Right lobe of liver (tissue), 6 donors: ENCODE measurements around the gene DBX1. TPM values are rescaled to one million over a fixed set of nuclear protein-coding genes. Genes with fewer than 3 reads are reported as not detected.

Experiments used
- ATAC-seq, 4 donors: fragments of 200-7000 bp; cut with Tn5 transposase; one replicate each; pipeline ENCODE4 v1.9.1; 2020; ENCODE audit warnings: mild to moderate bottlenecking in 4 of 4, moderate library complexity in 4 of 4
- DNase-seq, 3 donors: peaks; one replicate each; pipeline ENCODE4 v3.0.0-alpha.2; 2020
- H3K27ac ChIP-seq, 3 donors: fragments of 200-600 bp; one replicate each; pipeline ENCODE4 v1.8.0; 2022
- H3K27me3 ChIP-seq, 2 donors: fragments of 200-600 bp; one replicate each; pipeline ENCODE4 v1.8.0; 2022
- H3K36me3 ChIP-seq, 4 donors: fragments of 200-600 bp; sonication (generic) in 1 of 4; one replicate each; pipeline versions ENCODE4 v1.5.1 to v1.8.0; 2017 to 2022; ENCODE audit warnings: control low read depth in 1 of 4
- H3K4me1 ChIP-seq, 4 donors: fragments of 200-600 bp; sonication (generic) in 1 of 4; one replicate each; pipeline versions ENCODE4 v1.5.1 to v1.8.0; 2017 to 2022; ENCODE audit warnings: control low read depth in 1 of 4
- H3K4me3 ChIP-seq, 3 donors: fragments of 200-600 bp; one replicate each; pipeline ENCODE4 v1.8.0; 2022
- H3K9me3 ChIP-seq, 4 donors: fragments of 200-600 bp; sonication (generic) in 1 of 4; one replicate each; pipeline versions ENCODE4 v1.5.1 to v1.8.0; 2017 to 2022; ENCODE audit warnings: control low read depth in 1 of 4
- POLR2A ChIP-seq: fragments of 450-650 bp; IDR thresholded peaks from one replicate; pipeline ENCODE4 v1.6.1; 2017; ENCODE audit warnings: antibody characterized with exemption, mild to moderate bottlenecking
- WGBS: methylation state at CpG from one replicate; pipeline ENCODE4 v1.1.6; 2018; ENCODE audit warnings: low coverage, low lambda C conversion rate; ENCODE audit not compliant: insufficient coverage; ENCODE audit errors: missing lambda C conversion rate; 5-methylcytosine and 5-hydroxymethylcytosine counted together
- intact Hi-C, 2 donors: fragments of 100-400 bp; cut with DNase I; formaldehyde crosslinking; loops; one replicate each; pipeline versions ENCODE4 v1.11.2 to v1.14.1; 2022
- total RNA-seq, 6 experiments: library from RNA; depleted of rRNA in 2 of 6; stranded (reverse); fragments of >200 nt in 2 of 6; fragmentation: NEBNext Ultra II Directional in 3 of 6; extraction: Animal tissue kit (Norgen Biotek cat#: 25700) in 3 of 6; gene quantifications; one replicate each; pipeline versions ENCODE4 v1.1.0 to v1.2.4, GENCODE V29; 2016 to 2023
- TF ChIP-seq, protein P1 (sequence below), 4 donors: fragments of 200-600 bp in 3 of 4; fragments of 450-650 bp in 1 of 4; IDR thresholded peaks; one replicate each; pipeline versions ENCODE4 v1.5.1 to v1.8.0; 2016 to 2022; ENCODE audit warnings: antibody characterized with exemption in 4 of 4, mild to moderate bottlenecking in 2 of 4
- donor health status: DM: no; HTN: yes; CAD: no.
- donor health status: DM: no; HTN: no; CAD: no.
- donor health status: DM: no; HTN: no; CAD: no.
- donor health status: DM: no; HTN: yes; CAD: no.
- donor health status: DM: no; HTN: yes; CAD: no.

Gene DBX1
- total RNA-seq, 6 experiments from 2014 or later, result not detected

DNA sequence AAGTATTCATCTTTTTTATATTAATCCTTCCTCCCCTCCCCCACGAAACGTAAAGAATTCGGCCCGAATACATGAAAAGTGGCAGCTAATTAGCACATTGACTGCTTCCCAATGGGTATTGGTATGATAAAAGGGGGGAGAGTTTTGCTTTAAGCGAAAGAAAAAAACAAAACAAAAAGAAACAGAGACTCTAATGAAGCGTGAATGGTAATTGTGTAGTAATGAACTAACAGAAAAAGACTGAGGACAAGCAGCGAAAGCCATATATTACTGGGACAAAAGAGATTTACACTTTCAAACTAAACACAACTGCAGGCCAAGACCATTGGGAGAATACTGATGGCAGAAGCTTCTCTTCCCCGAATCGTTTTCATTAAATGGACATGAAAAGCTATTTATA lies 2.5 kb downstream of the DBX1 start:
- ATAC-seq, result no peak
- Histone ChIP-seq H3K27ac (no peak overlapping the region), H3K36me3 (no peaks in the 10 kb centered on the region), H3K4me1 (peaks cover 0 to 8% (median 3%) of the 10 kb centered on the region in 4 donors), H3K4me3 (no peak overlapping the region), H3K27me3 (peaks cover 13 to 54% of the 10 kb centered on the region in 2 donors), H3K9me3 (no peaks in the 10 kb centered on the region)
- DNase-seq, result no peak
- TF ChIP-seq, protein P1, sequence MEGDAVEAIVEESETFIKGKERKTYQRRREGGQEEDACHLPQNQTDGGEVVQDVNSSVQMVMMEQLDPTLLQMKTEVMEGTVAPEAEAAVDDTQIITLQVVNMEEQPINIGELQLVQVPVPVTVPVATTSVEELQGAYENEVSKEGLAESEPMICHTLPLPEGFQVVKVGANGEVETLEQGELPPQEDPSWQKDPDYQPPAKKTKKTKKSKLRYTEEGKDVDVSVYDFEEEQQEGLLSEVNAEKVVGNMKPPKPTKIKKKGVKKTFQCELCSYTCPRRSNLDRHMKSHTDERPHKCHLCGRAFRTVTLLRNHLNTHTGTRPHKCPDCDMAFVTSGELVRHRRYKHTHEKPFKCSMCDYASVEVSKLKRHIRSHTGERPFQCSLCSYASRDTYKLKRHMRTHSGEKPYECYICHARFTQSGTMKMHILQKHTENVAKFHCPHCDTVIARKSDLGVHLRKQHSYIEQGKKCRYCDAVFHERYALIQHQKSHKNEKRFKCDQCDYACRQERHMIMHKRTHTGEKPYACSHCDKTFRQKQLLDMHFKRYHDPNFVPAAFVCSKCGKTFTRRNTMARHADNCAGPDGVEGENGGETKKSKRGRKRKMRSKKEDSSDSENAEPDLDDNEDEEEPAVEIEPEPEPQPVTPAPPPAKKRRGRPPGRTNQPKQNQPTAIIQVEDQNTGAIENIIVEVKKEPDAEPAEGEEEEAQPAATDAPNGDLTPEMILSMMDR (IDR thresholded peaks at IDR 0.05), result no peak
- TF ChIP-seq POLR2A, result no peak
- intact Hi-C loops, result no loop called here
- 5% methylated on average over 9 of the region's 9 CpGs for WGBS

DNA sequence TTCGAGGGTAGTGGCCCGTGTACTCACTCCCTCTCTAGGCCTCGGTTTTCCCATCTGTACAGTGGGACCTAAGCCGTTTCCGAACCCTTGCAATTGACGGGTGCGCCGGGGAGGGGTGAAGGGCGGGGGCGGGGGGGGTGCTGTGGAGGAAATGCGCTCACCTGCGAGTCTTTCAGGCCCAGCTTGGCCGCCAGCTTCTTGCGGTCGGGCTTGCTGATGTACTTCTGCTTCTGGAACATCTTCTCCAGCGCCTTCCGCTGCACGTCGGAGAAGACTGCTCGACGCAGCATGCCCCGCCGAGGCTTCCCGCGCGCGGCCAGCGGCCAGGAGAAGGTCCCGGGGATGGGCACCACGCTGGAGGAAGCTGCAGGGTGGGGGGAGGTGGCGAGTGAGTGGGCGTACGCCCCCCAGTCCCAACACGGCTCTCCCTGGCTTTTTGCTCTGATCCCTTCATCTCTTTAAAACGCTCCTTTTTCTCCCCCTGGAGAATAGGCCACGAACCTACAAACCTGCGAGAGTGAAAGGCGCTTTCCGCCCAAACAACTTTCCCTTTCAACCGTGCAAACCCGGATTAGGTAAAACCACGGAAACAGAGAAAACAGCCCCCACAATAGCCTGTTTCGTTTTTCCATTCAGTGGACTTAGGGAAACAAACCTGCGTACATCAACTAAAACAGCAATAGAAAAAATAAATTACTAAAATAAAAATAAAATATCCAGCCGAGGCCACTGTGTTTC lies 3.2 kb downstream of the DBX1 start:
- Histone ChIP-seq H3K27ac (no peak overlapping the region), H3K36me3 (no peaks in the 10 kb centered on the region), H3K4me3 (no peak overlapping the region), H3K9me3 (no peaks in the 10 kb centered on the region), H3K27me3 (peaks cover 13 to 49% of the 10 kb centered on the region in 2 donors), H3K4me1 (peaks cover 0 to 8% (median 3%) of the 10 kb centered on the region in 4 donors)
- TF ChIP-seq, protein P1 (IDR thresholded peaks at IDR 0.05), result no peak
- no peak for TF ChIP-seq POLR2A
- intact Hi-C loops, result no loop called here
- ATAC-seq (peak in 1 of 4 donors; percentile 24), DNase-seq (no peak)
- 4% methylated on average over 14 of the region's 45 CpGs for WGBS

DNA sequence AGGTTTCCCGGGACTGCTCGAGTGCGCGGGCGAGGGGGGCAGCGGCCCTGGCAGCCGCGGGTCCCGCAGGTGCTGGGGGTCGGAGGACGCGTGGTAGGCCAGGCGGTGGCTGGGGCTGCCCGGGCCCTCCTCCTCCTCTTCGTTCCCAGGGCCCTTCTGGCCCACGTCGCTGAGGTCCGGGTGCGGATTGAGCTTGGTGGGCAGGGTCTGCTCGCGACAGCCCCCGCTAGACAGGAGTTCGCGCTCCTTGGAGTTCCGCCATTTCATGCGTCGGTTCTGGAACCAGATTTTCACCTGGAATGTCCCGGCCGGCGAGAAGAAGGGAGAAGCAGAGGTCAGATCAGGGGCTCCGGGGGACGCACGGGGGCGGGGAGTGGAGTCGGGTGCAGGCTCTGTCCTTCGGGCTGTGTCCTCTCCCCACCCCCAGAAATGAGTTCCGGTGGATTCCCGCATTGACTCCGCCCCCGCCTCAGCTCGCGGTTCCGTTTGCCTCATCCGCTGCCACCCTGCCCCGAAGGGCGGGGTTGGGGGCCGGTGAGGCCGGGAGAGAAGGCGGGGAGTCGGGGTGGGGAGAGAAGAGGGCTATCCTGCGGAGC lies 3.9 kb downstream of the DBX1 start:
- 16% methylated on average over 5 of the region's 51 CpGs for WGBS
- peak overlapping the region in 1 of 3 donors; percentile 19 for H3K4me3 ChIP-seq
- TF ChIP-seq POLR2A, result no peak
- TF ChIP-seq, protein P1 (IDR thresholded peaks at IDR 0.05), result no peak
- H3K4me1 ChIP-seq, result peaks cover 0 to 8% (median 3%) of the 10 kb centered on the region in 4 donors
- H3K36me3 ChIP-seq, result no peaks in the 10 kb centered on the region
- intact Hi-C loops, result no loop called here
- no peak overlapping the region for H3K27ac ChIP-seq
- ATAC-seq (peak in 2 of 4 donors; percentile 40 to 57), DNase-seq (peak in 1 of 3 donors; percentile 30)
- no peaks in the 10 kb centered on the region for H3K9me3 ChIP-seq
- peaks cover 13 to 45% of the 10 kb centered on the region in 2 donors for H3K27me3 ChIP-seq

DNA sequence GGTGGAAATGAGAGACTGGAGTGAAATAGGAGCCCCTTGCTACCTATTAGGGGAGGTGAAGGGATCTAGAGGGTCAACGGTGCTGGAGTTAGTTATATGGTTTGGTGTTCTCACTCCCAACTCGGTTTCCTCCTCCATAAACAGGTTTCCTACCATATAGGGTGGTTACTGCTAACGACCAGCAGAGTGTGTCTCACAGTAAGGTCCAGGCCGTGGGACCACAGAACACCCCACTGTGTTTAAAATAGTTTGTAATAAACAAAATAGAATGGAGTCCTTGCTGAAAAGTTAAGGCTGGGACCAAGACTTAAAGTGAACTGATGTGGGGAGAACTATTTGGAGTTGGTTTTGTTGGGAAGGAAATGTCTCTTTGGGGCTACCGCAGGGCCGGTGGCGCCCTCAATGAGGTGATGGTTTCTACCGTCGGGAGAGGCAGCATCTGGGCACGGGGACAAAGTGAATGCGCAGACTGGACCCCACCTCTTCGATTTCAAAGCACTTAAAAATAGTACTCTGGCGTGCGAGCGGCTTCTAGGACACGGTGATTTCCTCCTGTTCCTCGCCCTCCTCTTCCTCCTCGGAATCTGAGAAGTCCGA lies 4.5 kb downstream of the DBX1 start:
- peaks cover 0 to 8% (median 3%) of the 10 kb centered on the region in 4 donors for H3K4me1 ChIP-seq
- WGBS, result 7% methylated on average over 11 of the region's 19 CpGs
- H3K27ac ChIP-seq, result no peak overlapping the region
- TF ChIP-seq, protein P1 (IDR thresholded peaks at IDR 0.05), result no peak
- no peak for TF ChIP-seq POLR2A
- no peak for DNase-seq
- no peak overlapping the region for H3K4me3 ChIP-seq
- no peak for ATAC-seq
- intact Hi-C loops, result no loop called here
- no peaks in the 10 kb centered on the region for H3K9me3 ChIP-seq
- H3K27me3 ChIP-seq, result peaks cover 13 to 39% of the 10 kb centered on the region in 2 donors
- no peaks in the 10 kb centered on the region for H3K36me3 ChIP-seq
